ENCODE data around the gene MBNL2.

- no peak for TF ChIP-seq POLR2A (IDR thresholded peaks at IDR 0.05)
- no peak for TF ChIP-seq CTCF (IDR thresholded peaks at IDR 0.05)
Measured at GRCh38 chr13:97403893-97404750, 182.0 kb downstream of the MBNL2 start.

All from uterus (tissue), 2 donors.